ENCODE results near the gene HMGCL.
A peak's percentile ranks its signal among the peaks of the same experiment; 100 is the strongest.
"Not testable (repeated sequence)": the region's sequence is repeated elsewhere in the genome, so short reads cannot be mapped to it uniquely, and the experiment has no call there.

HMGCL gene

DNA sequence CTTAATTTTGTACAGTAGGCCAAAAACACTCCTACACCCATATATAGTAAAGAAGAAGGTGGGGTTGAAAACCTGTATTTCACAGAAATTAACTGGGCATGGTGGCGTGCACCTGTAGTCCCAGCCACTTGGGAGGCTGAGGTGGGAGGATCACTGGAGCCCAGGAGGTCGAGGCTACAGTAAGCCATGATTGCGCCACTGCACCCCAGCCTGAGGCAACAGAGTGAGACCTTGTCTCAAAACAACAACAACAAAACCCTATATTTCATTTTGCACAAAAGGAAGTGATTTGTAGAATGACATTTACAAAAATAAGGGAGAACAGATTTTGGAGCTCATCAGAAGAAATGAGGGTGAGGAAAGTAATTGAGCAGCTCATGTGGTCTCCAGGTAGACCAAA, 36.5 kb downstream of the HMGCL start:
- no peak for DNase-seq
- H3K4me1 Mint-ChIP-seq, result peaks cover 38% of the 10 kb centered on the region
- H3K9me3 Mint-ChIP-seq, result no peaks in the 10 kb centered on the region
- no peaks in the 10 kb centered on the region for H3K27me3 Mint-ChIP-seq (ENCODE audit: low read depth, poor library complexity)
- no peak overlapping the region for H3K27ac Mint-ChIP-seq
- TF ChIP-seq, protein P1, sequence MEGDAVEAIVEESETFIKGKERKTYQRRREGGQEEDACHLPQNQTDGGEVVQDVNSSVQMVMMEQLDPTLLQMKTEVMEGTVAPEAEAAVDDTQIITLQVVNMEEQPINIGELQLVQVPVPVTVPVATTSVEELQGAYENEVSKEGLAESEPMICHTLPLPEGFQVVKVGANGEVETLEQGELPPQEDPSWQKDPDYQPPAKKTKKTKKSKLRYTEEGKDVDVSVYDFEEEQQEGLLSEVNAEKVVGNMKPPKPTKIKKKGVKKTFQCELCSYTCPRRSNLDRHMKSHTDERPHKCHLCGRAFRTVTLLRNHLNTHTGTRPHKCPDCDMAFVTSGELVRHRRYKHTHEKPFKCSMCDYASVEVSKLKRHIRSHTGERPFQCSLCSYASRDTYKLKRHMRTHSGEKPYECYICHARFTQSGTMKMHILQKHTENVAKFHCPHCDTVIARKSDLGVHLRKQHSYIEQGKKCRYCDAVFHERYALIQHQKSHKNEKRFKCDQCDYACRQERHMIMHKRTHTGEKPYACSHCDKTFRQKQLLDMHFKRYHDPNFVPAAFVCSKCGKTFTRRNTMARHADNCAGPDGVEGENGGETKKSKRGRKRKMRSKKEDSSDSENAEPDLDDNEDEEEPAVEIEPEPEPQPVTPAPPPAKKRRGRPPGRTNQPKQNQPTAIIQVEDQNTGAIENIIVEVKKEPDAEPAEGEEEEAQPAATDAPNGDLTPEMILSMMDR (IDR thresholded peaks at IDR 0.05), result no peak
- peaks cover 47% of the 10 kb centered on the region for H3K36me3 Mint-ChIP-seq (ENCODE audit: low read depth)
- no peak overlapping the region for H3K4me3 Mint-ChIP-seq

DNA sequence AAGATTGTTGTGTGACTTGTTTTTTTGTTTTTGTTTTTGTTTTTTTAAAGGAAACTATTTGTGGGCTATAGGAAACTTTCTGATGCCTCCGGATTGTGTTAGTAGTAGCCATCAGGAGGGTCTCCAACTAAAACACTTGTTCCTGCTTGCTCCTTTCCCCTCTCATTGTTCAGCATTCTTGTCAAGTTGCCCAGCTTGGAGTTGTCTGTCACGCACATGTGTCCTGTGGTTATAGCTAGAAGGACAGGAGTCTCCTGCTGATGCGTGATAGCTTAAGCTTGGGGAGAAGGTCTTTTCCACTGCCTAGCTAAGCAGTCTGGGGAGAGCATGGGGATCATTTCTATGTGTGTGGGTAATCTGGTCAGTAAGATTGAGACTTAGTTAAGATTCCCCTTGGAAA, 37.5 kb downstream of the HMGCL start:
- no peak overlapping the region for H3K4me3 Mint-ChIP-seq
- DNase-seq, result no peak
- TF ChIP-seq, protein P1 (IDR thresholded peaks at IDR 0.05), result no peak

DNA sequence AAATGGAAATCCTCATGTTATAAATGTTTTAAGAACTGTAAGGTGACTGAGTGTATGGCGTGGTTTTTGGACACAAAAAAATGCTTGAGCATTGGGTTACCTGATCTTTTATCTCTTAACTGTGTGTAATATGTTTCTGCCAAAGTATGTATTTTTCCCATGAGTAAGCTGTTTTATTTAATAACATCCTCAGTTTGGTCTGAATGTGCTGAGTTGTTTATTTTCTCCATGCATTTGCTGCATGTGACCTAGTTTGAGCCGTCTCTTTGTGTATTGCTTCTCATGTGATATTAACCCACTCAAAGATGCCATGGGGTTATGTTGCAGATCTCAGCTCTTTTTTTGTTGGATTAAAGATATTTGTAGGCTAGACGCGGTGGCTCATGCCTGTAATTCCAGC, 40.4 kb downstream of the HMGCL start:
- H3K4me3 Mint-ChIP-seq, result no peak overlapping the region
- TF ChIP-seq, protein P1 (IDR thresholded peaks at IDR 0.05), result no peak
- H3K36me3 Mint-ChIP-seq (ENCODE audit: low read depth), result peaks cover 64% of the 10 kb centered on the region
- H3K27me3 Mint-ChIP-seq (ENCODE audit: low read depth, poor library complexity), result no peaks in the 10 kb centered on the region
- no peak for DNase-seq
- no peaks in the 10 kb centered on the region for H3K9me3 Mint-ChIP-seq
- no peak overlapping the region for H3K27ac Mint-ChIP-seq
- H3K4me1 Mint-ChIP-seq, result peaks cover 15% of the 10 kb centered on the region

More for the DNA sequence above, 37.5 kb downstream of the HMGCL start:
- no peaks in the 10 kb centered on the region for H3K27me3 Mint-ChIP-seq (ENCODE audit: low read depth, poor library complexity)
- H3K36me3 Mint-ChIP-seq (ENCODE audit: low read depth), result peaks cover 49% of the 10 kb centered on the region
- peaks cover 33% of the 10 kb centered on the region for H3K4me1 Mint-ChIP-seq
- no peak overlapping the region for H3K27ac Mint-ChIP-seq
- H3K9me3 Mint-ChIP-seq, result no peaks in the 10 kb centered on the region

GRCh38 chr1:23783141-23783540, 42.1 kb downstream of the HMGCL start:
- H3K4me3 Mint-ChIP-seq; H3K27ac Mint-ChIP-seq; H3K9me3 Mint-ChIP-seq; DNase-seq; H3K27me3 Mint-ChIP-seq (ENCODE audit: low read depth, poor library complexity): not testable (repeated sequence)
- H3K4me1 Mint-ChIP-seq, result peaks cover 14% of the 10 kb centered on the region
- H3K36me3 Mint-ChIP-seq (ENCODE audit: low read depth), result peaks cover 64% of the 10 kb centered on the region

GRCh38 chr1:23779826-23780371, 45.3 kb downstream of the HMGCL start:
- Mint-ChIP-seq H3K4me3 (peak overlapping the region; percentile 94), H3K9me3 (no peaks in the 10 kb centered on the region), H3K27me3 (ENCODE audit: low read depth, poor library complexity) (no peaks in the 10 kb centered on the region), H3K27ac (no peak overlapping the region), H3K4me1 (peaks cover 34% of the 10 kb centered on the region), H3K36me3 (ENCODE audit: low read depth) (peaks cover 32% of the 10 kb centered on the region)
- DNase-seq, result no peak
- TF ChIP-seq, protein P1 (IDR thresholded peaks at IDR 0.05), result no peak

DNA sequence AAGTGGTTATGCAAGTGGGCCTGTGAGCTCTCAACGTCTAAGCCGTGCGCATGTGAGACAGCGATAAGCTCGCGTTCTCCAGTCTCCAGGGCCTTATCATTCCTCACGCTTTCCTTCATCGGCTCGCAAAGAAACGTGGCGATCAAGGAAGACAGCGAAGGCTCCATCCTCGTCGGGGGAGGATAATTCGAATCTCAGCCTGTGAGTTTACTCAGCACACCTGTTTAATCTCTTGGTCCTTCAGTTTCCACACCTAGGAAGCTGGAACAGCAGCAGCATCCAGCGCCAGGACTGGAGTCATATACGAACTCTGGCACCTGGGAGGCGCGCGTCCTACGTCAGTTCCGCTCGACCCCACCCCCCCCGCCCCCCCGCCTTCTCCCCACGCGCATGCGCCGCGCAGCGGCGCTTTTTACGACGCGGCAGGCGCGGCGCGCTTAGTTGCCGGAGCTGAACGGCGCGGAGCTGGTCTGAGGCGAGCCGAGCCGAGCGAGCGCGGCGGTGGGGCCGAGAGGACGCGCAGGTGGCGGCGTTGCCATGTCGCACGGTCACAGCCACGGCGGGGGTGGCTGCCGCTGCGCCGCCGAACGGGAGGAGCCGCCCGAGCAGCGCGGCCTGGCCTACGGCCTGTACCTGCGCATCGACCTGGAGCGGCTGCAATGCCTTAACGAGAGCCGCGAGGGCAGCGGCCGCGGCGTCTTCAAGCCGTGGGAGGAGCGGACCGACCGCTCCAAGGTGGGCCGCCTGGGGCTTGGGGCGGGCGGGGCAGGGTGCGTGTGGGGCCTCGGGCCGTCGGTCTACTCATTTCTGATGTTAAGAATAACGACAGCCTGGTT, 47.0 kb downstream of the HMGCL start, which contains the start of gene PITHD1:
TSS of gene PITHD1 (plus strand) at position 440 of the 836 bp plus-strand sequence. CDS start at position 538, 98 bp downstream.
- Mint-ChIP-seq H3K9me3 (no peaks in the 10 kb centered on the region), H3K27me3 (ENCODE audit: low read depth, poor library complexity) (no peaks in the 10 kb centered on the region), H3K36me3 (ENCODE audit: low read depth) (peaks cover 22% of the 10 kb centered on the region), H3K4me1 (peaks cover 34% of the 10 kb centered on the region), H3K4me3 (peak within 1 kb of the TSS; percentile 94), H3K27ac (peak within 1 kb of the TSS; percentile 96)
- TF ChIP-seq, protein P1 (IDR thresholded peaks at IDR 0.05), result no peak
- DNase-seq, result peak; percentile 82
